NCI-H2227 treated with DMSO at 0.1 percent for 48 hours (cell line): ENCODE data around the gene CDH4.

Experiments used
- DNase-seq: peaks from one replicate; lab custom pipeline; 2025; lab: John Stamatoyannopoulos, UW

The CDH4 gene

DNA sequence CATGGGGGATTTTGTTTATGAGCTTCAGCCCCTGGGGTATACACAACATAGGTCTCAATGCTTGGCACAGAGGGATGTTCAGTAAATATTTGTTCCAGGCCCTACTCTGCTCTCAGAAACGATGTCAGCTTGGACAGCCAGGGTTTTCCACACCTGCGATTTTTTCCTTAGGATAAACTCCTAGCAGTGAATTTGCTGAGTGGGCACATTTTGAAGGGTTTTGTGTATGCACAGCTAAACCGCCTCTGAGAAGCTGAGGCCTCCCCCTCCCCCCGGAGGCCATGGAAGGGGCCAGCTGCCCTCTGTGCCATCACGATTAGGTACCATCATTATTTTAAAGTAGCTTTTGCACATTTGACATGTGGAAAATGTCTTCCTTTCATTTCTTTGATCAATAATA lies 614.1 kb downstream of the CDH4 start:
- no peak for DNase-seq

DNA sequence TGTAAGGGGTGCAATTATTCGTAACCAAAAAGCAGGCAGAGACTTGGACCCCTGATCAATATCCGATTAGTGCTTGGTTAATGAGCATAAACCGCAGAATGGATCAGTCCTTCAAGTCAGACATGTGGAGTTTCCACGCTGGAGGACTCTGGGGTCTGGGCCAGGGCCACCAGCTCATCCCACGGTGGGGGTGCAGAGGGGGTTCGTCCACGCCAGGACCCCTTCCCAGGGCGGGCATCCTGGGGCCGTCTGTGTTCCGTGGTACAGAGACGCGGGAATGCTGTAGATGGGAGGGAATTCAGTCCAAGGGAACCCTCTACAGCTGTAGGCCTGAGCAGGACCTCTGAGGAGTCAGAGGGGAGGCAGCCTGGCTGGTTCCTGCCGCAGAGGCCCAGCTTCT lies 615.9 kb downstream of the CDH4 start:
- no peak for DNase-seq

DNA sequence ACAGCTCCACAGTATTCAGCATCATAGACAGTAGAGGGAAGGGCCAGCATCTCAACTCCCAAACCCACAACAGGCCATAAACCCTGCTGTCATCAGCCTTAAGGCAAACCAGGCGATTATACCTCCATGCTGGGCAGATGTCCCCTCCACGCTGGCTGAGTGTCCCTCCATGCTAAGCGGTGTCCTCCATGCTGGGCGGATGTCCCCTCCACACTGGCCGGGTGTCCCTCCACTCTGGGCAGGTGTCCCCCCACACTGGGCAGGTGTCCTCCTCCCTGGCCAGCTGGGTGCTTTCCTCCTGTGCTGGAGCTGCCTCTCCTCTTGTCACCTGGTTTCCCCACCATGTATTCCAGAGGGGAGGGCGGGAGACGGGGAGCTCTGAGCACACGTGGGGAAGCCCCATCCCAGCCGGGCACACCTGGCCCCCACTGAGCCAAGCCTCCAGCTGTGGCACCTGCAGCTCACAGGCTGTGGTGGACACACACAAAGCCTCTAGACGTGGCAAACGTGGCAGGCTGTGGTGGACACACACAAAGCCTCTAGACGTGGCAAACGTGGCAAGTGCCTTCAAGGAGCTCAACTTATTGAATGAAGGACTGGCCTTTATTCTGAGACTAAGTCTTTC lies 616.5 kb downstream of the CDH4 start:
- no peak for DNase-seq

DNA sequence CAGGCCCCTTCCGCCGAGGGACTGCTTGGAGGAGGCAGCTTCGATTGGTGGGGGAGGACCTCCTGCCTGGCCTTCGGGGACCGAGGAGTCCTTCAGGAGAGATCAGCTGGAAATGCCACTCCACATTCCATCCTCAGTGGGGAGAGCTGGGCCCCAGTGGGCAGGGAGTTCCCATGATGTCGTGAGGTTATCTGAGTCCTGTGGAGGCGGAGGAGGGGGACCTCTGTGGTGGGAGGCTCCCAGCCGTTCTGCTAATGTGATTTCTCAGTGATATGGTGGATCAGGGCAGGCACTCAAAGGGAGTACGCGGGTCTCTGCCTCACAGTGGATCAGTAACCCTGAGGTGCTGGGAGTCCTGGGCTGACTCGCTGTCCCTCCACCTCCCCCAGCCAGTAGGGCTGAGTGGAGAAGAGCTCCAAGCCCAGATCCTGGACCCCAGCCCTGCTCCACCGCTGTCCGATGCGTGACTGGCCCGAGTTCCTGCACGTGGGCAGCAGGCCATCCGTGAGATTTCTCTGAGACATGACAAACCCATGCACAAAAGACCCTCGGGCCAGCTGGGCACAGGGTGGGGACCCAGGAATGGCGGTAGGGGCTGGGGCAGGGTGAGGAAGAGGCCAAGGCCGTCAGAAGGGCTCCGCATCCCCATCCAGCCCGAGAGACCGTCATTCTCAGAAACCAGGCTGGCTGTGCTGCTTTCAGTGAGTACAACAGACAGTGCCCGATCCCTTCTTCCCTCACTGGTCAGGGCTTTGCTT lies 617.9 kb downstream of the CDH4 start:
- DNase-seq, result no peak

DNA sequence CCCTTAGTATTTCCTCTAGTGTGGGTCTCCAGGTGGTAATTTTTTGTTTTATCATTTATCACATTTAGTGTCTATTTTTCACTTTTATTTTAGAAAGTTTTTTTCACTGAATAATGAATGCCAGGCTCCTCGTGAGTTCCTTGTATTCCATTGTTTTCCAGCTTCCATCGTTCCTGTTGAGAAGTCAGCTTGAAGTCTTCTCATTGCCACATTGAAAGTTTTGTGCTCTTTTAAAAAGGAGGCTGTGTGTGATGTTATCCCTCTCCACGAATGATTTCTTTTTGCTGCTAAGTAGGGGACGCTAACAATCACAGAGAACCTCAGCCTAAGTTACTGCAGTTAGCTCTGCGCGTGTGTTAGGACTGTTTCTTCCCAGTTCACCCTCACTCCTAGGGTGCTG lies 619.1 kb downstream of the CDH4 start:
- DNase-seq, result no peak

DNA sequence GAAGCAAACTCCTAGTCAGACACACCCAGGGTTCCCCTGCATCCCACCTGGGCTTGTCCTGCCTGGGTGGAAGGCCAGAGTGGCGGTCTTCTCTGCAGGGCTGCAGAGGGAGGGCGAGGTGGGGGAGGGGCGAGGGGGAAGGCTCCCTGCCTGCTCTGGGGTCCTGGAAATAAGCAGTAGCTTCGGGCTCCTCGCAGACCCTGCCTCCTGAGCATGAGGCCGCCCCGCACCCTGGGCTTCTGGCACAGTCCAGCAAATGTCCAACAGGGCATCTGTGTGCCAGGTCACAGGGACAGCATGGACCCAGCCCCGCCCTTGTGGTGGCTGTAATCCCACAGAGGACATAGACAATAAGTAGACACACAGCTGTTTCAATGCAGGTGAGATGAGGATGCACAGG lies 619.9 kb downstream of the CDH4 start:
- DNase-seq, result no peak

DNA sequence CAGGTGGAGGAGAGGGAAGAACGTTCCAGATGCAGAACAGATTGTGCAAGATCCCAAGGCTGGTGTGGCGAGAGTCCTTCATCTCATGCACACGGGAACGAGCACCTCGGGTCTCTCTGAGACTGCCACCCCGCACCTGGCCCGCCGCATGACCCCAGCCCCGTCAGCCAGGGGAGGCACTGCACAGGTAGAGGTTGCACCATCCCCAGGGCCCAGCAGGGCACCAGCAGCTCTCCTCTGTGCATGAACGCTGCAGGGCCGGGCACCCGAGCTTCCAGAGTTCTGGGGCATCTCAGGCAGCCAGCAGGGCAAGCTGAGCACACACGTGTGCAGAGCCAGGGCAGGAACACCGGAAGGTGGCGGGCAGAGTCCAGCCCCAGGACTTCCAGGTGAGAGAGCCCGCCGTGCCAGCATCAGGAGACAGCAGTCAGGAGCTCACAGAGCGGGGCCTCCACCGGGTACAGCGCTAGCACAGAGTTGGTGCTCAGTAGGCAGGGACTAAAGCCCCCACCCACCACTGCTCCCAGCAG lies 620.4 kb downstream of the CDH4 start:
- no peak for DNase-seq

DNA sequence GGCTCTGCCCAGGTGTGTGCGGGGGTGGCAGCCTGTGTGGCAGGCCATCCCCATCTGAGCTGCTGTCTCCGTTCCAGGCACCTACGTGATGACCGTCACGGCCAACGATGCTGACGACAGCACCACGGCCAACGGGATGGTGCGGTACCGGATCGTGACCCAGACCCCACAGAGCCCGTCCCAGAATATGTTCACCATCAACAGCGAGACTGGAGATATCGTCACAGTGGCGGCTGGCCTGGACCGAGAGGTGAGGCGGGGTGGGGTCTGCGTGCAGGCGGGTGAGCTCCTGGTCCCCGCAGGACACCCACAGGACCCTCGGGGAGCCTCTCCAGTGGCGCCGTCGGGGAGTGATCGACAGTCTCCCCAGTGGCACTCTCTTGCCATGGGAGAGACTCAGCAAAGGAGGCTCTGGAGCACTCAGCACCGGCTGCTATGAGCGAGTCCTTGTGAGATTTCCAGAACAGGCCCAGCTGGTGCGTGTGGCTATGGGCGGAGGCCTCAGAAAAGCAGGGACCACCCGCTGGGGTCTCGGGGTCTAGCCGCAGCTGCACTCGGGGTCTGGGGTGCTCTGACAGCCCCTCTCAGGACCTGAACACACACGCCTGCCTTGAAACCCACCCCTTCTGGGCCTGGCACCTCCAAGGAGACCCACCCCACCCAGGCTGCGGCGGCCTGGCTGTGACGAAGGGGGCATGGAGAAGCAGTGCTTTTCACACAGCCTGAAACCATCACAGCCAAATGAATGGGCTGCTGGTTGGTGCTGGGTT lies 621.8 kb downstream of the CDH4 start:
- DNase-seq, result no peak

DNA sequence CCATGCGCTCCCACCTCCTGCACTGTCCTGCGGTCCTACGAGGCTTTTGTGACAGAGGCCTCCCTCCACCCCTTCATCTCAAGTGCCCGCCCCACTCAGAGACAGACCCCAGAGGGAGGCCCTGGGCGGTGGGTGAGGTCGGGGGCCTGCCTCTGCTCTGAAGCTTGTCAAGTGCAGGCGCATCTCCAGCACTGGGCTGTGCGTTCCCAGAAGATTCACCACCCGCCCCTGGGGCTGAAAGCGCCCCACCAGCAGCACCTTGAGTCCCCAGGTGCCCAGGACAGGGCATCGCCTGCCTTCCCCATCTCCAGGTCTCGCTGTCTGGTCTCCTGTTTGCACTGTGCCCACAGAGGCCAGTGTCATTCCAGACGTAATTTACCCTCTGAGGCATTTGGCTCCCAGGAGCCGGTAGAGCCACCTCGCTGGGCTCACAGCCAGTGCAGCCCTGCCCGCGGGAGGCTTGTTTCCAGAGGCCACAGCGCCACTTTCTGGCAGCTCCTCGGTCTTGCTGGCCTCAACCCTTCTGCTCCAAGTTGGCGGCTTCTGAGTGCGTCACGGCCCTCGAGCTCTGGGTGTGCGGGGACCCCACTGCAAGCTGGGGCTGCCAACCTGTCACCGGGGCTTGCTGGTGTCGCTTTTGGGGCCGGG lies 622.5 kb downstream of the CDH4 start:
- no peak for DNase-seq

DNA sequence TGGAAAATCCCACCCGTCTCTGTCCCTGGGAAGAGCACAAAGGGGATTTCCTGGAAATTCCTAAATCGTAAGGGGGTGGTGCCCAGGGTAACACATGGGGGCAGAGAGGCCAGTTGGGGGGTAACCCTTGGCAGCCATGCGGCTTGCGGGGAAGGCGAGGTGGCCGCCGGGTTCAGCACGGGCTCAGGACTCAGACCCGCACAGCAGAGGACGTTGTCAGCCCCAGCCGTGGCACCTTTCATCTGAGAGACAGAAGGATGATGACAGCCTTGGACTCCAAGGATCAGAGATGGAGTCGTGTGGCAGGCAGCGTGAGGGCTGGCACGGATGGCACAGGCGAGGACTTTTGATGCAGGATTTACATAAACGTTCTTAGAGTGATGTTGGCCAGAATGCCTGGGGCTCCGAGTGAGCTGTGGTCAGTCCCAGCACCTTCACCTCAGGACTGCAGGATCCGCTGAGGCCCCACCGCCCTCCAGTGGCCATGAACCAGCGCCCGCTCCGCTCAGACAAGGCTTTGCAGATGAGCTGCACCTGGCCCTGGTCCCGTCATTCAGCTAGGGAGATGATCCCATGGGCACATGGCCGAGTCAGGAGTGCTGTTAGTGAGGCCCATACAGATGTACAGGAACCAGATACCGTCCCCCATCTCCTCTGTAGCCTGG lies 623.3 kb downstream of the CDH4 start:
- DNase-seq, result no peak

DNA sequence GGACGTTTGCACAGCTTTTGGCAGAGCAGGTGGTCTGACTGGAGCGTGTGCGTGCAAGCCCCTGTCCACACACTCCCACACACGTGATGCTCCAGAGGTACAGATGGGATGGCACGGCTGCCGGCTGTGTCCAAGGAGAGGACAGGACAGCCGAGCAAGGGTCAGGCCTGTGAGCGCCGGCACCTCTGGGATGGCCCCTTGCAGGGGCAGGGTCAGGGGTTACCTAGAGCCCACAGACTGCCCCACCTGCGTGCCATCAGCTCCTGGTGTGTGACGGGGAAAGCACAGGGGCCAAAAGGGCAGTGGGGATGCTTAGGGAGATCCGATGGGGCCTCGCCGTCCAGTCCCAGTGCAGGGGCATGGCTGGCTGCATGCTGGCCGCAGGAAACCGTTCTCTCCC lies 623.9 kb downstream of the CDH4 start:
- DNase-seq, result no peak

DNA sequence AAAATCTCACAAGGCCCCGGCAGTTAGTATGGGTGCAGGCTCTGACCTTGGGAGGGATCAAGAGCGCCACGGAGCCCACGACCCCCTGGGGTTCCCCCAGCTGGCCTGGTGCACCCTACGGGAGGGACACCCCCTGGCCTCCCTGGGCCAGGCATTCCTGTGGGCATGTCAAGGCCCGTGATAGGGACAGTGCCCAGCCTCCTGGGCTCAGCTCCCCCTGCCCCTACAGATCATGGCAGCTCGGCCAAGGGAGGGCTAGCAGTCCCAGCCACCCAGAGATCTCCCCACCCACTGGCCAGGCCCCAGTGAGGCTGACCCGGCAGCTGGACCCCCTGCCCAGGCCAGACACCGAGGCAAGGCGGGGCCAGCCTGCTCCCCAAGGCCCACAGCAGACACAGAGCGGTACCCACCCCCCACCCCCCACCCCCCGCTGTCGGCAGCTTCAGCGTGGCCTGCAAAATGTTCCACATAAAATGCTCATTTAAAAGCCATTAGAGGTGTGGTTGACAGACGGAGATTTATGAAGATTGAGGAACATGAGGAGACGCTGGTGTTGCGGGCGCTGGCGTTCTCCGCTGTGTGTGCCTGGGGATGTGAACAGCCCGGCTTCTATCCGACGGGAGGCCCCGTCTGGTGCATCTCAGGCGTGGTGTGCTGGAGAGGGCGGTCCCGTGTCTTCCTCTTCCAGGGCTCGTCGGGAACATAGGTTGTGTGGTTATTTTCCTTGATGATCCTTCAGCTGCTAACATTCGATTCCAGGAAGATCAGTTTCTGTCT lies 625.1 kb downstream of the CDH4 start:
- DNase-seq, result no peak

DNA sequence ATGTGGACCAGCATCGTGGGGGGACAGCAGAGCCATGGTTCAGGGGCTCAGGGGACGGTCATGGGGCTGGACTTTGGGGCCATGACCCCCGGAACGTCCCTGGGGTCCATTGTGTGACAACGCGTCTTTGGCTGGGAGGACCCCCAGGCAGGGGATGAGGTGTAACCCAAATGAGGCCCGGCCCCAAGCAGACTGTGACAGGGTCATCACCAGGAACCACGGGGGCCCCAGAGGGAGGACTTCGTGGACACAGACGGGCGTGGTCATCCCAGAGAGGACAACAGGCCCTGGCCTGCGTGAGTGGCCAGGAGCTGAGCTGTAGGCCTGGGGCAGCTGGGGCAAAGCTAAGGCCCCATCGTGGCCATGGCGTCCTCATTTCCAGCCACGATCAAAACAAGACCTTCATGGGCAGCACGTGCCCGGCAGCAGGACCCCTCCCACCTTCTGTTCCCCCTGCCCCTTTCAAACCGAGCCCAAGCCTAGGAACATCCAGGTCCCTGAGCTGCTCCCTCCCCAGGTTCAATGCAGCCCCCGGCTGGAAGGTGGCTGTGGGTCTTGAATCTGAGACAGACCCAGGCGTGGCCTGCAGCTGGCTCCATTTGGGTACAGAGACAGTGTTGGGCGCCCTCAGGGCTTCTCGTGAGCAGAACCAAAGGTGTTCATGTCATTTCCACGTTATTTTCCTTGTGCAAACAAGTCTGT lies 625.9 kb downstream of the CDH4 start:
- no peak for DNase-seq

DNA sequence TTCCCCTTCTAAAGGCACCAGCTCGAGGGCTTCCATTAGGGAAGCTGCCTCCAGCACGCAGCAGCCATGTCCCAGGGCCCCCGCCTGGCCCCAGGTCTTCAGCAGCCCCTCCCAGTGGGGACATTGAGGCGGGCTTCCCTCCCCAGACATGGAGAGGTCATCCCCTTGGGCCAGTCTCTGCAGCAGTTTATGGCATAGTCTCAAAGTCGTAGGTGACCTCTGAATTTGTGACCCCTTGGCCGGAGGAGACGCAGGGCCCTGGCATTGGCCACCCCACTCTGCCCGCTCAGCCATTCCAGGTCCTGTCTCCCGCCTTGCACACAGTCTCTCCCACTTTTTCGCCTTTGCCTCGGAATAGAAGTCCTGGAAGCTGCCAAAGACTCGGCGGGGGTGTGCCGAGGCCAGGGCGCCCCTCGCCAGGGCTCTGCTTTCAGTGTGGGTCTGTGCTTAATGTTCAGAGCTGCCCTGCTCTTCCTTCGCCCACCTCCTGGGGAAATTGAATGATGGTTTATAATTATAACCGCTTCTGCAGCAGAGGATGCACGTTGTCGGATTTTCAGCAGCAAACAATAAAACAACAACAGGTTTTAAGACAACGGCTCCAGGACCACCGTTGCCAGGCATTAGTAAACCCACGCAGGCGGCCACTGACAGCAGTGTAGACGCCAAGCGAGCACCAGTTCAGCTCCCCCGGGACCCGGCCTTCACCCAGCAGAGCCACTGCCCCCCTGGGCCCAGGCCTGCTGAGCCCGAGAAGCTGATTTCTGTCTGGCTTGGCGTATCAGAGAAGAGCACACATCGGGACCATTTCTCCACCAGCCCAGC lies 626.6 kb downstream of the CDH4 start:
- DNase-seq, result no peak

DNA sequence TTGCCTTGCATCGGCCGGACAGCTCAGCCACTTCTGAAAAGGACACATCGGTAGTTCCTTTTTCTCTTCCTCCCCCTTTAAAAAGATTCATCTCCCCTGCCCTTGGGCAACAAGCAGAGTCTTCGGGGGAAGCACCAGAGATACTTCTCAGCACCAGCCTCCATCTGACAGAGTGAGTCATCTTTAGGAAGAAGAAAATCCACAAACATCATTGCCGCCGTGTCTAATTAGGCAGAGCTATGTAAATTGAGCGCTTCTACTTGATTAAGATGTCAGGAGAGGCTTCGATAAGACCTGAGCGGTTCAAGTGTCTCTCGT lies 627.2 kb downstream of the CDH4 start:
- no peak for DNase-seq

DNA sequence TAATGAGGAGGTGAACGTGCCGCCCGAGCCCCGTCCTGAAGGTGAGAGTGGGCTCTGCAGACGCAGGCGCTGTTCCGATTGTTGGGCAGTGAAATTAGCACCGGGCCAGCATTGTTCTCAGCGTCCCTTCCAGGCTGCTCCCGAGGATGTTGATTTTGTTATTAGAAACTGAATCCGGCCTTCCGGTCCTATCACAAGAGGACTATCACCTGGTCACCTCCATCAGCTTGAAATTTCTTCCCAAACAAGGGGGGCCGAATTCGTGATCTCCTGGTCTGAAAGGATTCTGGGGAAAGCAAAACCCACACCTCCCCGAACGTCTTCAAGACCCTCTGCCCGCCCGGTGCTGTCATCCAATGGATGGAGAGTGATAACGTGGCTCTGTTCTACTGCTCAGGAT lies 627.6 kb downstream of the CDH4 start:
- DNase-seq, result no peak

DNA sequence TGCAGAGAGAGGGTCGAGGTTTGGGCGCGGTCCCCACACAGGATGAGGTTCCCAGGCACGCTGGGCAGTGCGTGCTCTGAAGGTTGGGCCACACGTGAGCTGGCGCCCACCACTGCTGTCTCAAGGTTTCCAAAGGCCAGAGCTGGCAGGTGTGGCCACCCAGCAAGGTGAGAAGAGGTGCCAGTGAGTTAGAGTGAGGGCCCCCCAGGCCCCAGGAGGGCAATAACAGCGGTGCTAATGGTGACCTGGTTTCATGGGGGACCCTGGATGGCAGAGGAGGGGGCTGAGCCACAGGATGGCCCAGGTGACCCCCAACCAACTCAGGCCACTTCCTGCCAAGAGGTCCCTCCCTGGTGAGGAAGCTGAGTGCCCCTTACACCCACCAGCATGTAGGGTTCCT lies 628.6 kb downstream of the CDH4 start:
- DNase-seq, result no peak

DNA sequence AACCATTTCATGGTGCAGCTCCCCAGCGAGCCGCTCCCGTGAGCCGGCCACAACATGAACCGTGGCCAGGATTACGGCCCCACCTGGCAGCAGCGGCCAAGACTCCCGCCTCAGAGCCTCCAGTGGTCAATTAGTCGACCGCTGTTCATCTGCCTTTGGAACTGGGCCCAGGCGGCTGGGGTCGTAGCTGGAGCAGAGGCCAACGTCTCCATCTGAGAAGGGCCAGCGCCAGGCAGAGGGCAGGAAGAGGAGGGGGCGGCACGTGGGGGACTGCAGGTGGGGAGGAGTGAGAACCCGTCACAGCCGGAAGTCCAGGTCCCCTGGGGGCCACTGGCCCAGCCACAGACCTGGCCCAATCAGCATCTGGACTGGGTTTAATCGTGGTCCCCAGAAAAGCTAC lies 629.4 kb downstream of the CDH4 start:
- DNase-seq, result no peak

DNA sequence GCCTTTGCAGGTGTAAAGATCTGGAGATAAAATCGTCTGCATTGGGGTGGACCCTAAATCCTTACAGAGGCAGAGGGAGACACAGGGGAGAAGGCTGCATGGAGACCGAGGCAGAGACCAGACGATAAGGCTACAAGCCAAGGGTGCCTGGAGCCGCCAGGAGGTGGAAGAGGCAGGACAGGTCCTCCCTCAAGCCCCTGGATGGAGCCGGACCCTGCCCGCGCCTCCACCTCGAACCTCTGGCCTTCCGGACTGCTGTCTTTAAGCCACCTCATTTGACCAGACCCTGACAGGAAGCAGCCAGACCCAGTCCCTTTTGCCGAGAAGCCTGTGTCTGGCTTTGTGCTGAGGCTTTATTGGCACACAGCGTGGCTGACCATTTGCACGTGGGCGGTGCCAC lies 629.8 kb downstream of the CDH4 start:
- no peak for DNase-seq
